Endothelial cell (in vitro differentiated cells): ENCODE results near the gene EDNRB. TPM values are rescaled to one million over a fixed set of nuclear protein-coding genes. Genes with fewer than 3 reads are reported as not detected.

Experiments
- DNase-seq: peaks from one replicate; pipeline ENCODE4 v3.0.0; 2021; ENCODE audit warnings: low spot score
- H3K27ac Mint-ChIP-seq: one replicate; pipeline ENCODE4 v1.8.0; 2021; ENCODE audit warnings: mixed read lengths, inconsistent platforms; ENCODE audit not compliant: unreplicated experiment
- H3K27me3 Mint-ChIP-seq: one replicate; pipeline ENCODE4 v1.8.0; 2021; ENCODE audit warnings: mild to moderate bottlenecking, moderate library complexity, mixed read lengths, inconsistent platforms; ENCODE audit not compliant: unreplicated experiment
- H3K36me3 Mint-ChIP-seq: one replicate; pipeline ENCODE4 v1.8.0; 2021; ENCODE audit warnings: mild to moderate bottlenecking, low read depth, mixed read lengths, inconsistent platforms; ENCODE audit not compliant: unreplicated experiment
- H3K4me1 Mint-ChIP-seq: one replicate; pipeline ENCODE4 v1.8.0; 2021; ENCODE audit warnings: mild to moderate bottlenecking, mixed read lengths, inconsistent platforms; ENCODE audit not compliant: unreplicated experiment
- H3K4me3 Mint-ChIP-seq: one replicate; pipeline ENCODE4 v1.8.0; 2021; ENCODE audit warnings: mild to moderate bottlenecking, mixed read lengths, inconsistent platforms; ENCODE audit not compliant: unreplicated experiment
- H3K9me3 Mint-ChIP-seq: one replicate; pipeline ENCODE4 v1.8.0; 2021; ENCODE audit warnings: mixed read lengths, inconsistent platforms; ENCODE audit not compliant: unreplicated experiment
- long read RNA-seq: library from polyadenylated mRNA; unstranded; transcript quantifications from one replicate; pipeline ENCODE4 v2.0.0, GENCODE V29; 2020; ENCODE audit not compliant: unreplicated experiment
- total RNA-seq: library from RNA; stranded (reverse); fragmentation: NEBNext Ultra II Directional; extraction: Animal tissue kit (Norgen Biotek cat#: 25700); gene quantifications from one replicate; pipeline ENCODE4 v1.2.1, GENCODE V29; 2021; ENCODE audit not compliant: unreplicated experiment
- TF ChIP-seq, protein P1 (sequence below): fragments of 200-600 bp; sonication (generic); IDR thresholded peaks from one replicate; pipeline ENCODE4 v1.5.0; 2021; ENCODE audit warnings: antibody characterized with exemption; ENCODE audit not compliant: unreplicated experiment

The EDNRB gene
- 1.4 TPM for total RNA-seq
- long read RNA-seq: 0 reads

DNA sequence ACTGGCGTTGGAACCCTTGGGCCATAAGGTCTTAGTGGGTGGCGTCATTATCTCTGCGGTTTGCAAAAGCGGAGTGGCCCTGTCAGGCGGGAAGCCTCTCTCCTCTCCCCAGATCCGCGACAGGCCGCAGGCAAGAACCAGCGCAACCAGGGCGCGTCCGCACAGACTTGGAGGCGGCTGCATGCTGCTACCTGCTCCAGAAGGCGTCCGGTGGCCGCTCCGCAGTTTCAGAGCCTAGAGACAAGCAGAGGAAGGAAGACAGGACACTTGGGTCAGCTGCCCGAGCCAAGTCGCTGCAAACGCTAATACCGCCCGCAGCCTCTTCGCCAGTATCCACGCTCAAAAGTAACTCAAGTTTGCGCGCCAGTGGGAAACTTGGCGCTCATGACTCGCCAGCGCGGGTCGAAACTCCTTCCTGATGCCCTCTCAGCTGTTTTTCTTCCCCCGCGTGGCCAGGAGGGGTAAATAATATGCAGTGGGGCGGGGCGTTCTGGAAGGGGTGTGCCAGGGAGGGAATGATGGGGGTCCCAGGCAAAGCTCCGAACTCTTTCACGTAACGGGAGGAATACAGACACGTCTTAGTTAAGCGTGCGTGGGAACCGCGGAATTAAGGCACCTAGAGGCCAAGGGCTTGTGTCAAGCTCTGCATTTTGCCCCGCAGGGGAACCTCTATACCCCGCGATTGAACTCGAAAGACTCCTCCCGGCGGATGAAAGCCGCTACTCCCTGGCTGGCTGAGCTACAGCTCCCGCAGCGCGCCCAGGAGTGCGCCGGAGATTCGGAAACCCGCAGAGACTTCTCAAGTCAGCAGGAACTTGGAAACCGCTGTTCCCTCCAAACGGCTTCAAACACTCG is at the start of gene EDNRB:
EDNRB (minus strand) TSS at position 441 of the 855 bp plus-strand sequence; CDS start at position 183, 258 bp downstream.
- no peak within 1 kb of the TSS for H3K4me3 Mint-ChIP-seq
- TF ChIP-seq, protein P1, sequence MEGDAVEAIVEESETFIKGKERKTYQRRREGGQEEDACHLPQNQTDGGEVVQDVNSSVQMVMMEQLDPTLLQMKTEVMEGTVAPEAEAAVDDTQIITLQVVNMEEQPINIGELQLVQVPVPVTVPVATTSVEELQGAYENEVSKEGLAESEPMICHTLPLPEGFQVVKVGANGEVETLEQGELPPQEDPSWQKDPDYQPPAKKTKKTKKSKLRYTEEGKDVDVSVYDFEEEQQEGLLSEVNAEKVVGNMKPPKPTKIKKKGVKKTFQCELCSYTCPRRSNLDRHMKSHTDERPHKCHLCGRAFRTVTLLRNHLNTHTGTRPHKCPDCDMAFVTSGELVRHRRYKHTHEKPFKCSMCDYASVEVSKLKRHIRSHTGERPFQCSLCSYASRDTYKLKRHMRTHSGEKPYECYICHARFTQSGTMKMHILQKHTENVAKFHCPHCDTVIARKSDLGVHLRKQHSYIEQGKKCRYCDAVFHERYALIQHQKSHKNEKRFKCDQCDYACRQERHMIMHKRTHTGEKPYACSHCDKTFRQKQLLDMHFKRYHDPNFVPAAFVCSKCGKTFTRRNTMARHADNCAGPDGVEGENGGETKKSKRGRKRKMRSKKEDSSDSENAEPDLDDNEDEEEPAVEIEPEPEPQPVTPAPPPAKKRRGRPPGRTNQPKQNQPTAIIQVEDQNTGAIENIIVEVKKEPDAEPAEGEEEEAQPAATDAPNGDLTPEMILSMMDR: no peak
- no peaks in the 10 kb centered on the region for H3K9me3 Mint-ChIP-seq
- peaks cover 4% of the 10 kb centered on the region for H3K4me1 Mint-ChIP-seq
- H3K27ac Mint-ChIP-seq: no peak within 1 kb of the TSS
- no peaks in the 10 kb centered on the region for H3K27me3 Mint-ChIP-seq
- no peaks in the 10 kb centered on the region for H3K36me3 Mint-ChIP-seq
- peak; percentile 43 for DNase-seq

DNA sequence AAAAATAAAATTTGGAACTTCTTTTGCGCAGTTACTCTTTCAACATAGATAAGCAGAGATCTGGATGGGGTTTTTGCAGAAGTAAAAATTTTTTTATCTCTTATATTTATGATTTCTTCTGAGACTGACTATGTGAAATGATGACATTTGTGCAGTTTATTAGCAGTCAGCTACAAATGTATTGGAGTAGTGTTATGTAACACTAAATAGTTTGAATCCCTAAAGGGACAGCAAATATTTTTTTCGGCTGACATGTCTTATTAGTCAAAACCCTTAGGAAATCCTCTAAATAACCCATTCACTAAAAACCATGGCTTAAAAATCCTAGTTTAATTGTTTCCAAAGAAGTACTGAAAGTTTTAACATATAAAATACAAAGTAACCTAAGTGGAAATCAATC is 48.0 kb upstream of the EDNRB start:
- DNase-seq: no peak

DNA sequence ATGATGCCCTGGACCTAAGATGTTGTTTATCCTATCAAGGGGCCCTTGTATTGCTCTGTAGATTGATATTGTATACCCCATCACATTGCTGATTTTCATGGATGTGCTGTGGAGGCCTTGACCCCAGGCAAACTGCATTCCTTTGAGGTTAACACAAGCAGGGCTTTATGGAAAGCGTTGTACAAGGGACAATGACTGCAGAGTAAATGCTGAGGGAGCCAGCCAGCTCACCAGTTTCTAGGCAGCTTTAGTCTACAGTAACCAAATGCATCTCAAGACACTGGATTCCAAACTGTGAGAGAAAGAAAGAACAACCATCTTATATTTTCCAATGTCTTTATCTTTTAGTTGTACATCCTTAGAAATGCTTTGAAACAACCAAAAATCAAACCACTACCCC is 34.1 kb upstream of the EDNRB start:
- Mint-ChIP-seq H3K4me3 (no peak overlapping the region), H3K4me1 (no peaks in the 10 kb centered on the region), H3K36me3 (no peaks in the 10 kb centered on the region), H3K27me3 (no peaks in the 10 kb centered on the region), H3K27ac (no peak overlapping the region), H3K9me3 (no peaks in the 10 kb centered on the region)
- TF ChIP-seq, protein P1: no peak
- no peak for DNase-seq

More for the DNA sequence above, 48.0 kb upstream of the EDNRB start:
- Mint-ChIP-seq H3K27ac (no peak overlapping the region), H3K27me3 (peaks cover 1% of the 10 kb centered on the region), H3K36me3 (peaks cover 3% of the 10 kb centered on the region), H3K4me1 (no peaks in the 10 kb centered on the region), H3K4me3 (no peak overlapping the region), H3K9me3 (peaks cover 4% of the 10 kb centered on the region)
- TF ChIP-seq, protein P1: no peak

DNA sequence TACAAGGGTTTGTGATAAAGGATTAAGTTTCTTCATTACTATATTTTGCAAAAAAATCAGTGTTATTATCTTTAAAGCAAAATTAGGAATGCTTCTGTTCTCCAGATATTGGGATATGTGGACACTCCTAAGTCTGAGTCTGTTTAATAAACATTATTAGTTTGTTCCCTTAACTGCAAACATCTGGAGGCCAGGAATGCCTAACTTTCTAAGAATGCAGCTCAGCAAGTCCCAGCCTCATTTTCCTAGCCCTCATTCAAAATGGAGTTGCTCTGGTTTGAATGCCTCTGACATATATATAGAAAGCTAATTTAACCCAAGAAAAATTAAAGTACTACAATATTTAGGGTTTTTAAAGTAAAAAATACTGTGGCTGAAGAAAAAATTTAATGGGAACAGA is 33.6 kb upstream of the EDNRB start:
- H3K9me3 Mint-ChIP-seq: no peaks in the 10 kb centered on the region

More for the DNA sequence above, 33.6 kb upstream of the EDNRB start:
- Mint-ChIP-seq H3K27me3 (no peaks in the 10 kb centered on the region), H3K4me1 (no peaks in the 10 kb centered on the region), H3K27ac (no peak overlapping the region), H3K4me3 (no peak overlapping the region), H3K36me3 (no peaks in the 10 kb centered on the region)
- TF ChIP-seq, protein P1: no peak
- DNase-seq: no peak
